Dendritic cell treated with granulocyte-macrophage colony-stimulating factor and Interleukin-4, amounts not matched to agents 40 ng/mL and 50 ng/mL, for 4 days (primary cell): ENCODE measurements around the gene LTB4R2.

Source experiments
- H3K27ac Mint-ChIP-seq: one replicate; pipeline ENCODE4 v1.8.0; 2022; ENCODE audit warnings: mild to moderate bottlenecking, mixed read lengths
- H3K27me3 Mint-ChIP-seq: one replicate; pipeline ENCODE4 v1.8.0; 2022; ENCODE audit warnings: mild to moderate bottlenecking, mixed read lengths
- H3K36me3 Mint-ChIP-seq: one replicate; pipeline ENCODE4 v1.8.0; 2022; ENCODE audit warnings: low read depth, mixed read lengths
- H3K4me1 Mint-ChIP-seq: one replicate; pipeline ENCODE4 v1.8.0; 2022; ENCODE audit warnings: low read depth, mixed read lengths
- H3K4me3 Mint-ChIP-seq: one replicate; pipeline ENCODE4 v1.8.0; 2022; ENCODE audit warnings: mild to moderate bottlenecking, moderate library complexity, mixed read lengths
- H3K9me3 Mint-ChIP-seq: one replicate; pipeline ENCODE4 v1.8.0; 2022; ENCODE audit warnings: mixed read lengths
- intact Hi-C: fragments of 100-400 bp; cut with micrococcal nuclease; formaldehyde crosslinking; loops from one replicate; pipeline ENCODE4 v1.15.0; 2022

Gene LTB4R2

GRCh38 chr14:24282736-24283135, 27.2 kb upstream of the LTB4R2 start:
- Mint-ChIP-seq H3K27ac (peak overlapping the region; percentile 86), H3K4me3 (no peak overlapping the region), H3K4me1 (peaks cover 68% of the 10 kb centered on the region), H3K9me3 (no peaks in the 10 kb centered on the region), H3K36me3 (peaks cover 8% of the 10 kb centered on the region), H3K27me3 (no peaks in the 10 kb centered on the region)
- intact Hi-C loops = no loop called here

- Mint-ChIP-seq H3K4me1 (peaks cover 62% of the 10 kb centered on the region), H3K9me3 (no peaks in the 10 kb centered on the region)
- intact Hi-C loops = no loop called here
Measured at GRCh38 chr14:24283796-24284460, 26.0 kb upstream of the LTB4R2 start.

GRCh38 chr14:24284501-24285035, 25.4 kb upstream of the LTB4R2 start:
- Mint-ChIP-seq H3K27ac (peak overlapping the region; percentile 73), H3K4me1 (peaks cover 56% of the 10 kb centered on the region), H3K27me3 (no peaks in the 10 kb centered on the region), H3K9me3 (no peaks in the 10 kb centered on the region), H3K36me3 (peaks cover 6% of the 10 kb centered on the region), H3K4me3 (no peak overlapping the region)
- intact Hi-C loops = no loop called here

More at GRCh38 chr14:24283796-24284460, 26.0 kb upstream of the LTB4R2 start:
- Mint-ChIP-seq H3K27ac (peak overlapping the region; percentile 73), H3K4me3 (no peak overlapping the region), H3K36me3 (no peaks in the 10 kb centered on the region), H3K27me3 (no peaks in the 10 kb centered on the region)

GRCh38 chr14:24285351-24285750, 24.6 kb upstream of the LTB4R2 start:
- Mint-ChIP-seq H3K27ac (peak overlapping the region; percentile 73), H3K4me3 (no peak overlapping the region), H3K9me3 (no peaks in the 10 kb centered on the region), H3K36me3 (peaks cover 14% of the 10 kb centered on the region), H3K4me1 (peaks cover 48% of the 10 kb centered on the region), H3K27me3 (no peaks in the 10 kb centered on the region)
- intact Hi-C loops = no loop called here

- Mint-ChIP-seq H3K27ac (peak overlapping the region; percentile 23), H3K36me3 (peaks cover 30% of the 10 kb centered on the region), H3K9me3 (no peaks in the 10 kb centered on the region), H3K27me3 (no peaks in the 10 kb centered on the region), H3K4me1 (peaks cover 31% of the 10 kb centered on the region), H3K4me3 (no peak overlapping the region)
- intact Hi-C loops = no loop called here
Measured at GRCh38 chr14:24286996-24287395, 22.9 kb upstream of the LTB4R2 start.

GRCh38 chr14:24289649-24290280, 20.2 kb upstream of the LTB4R2 start:
- no peak overlapping the region for H3K4me3 Mint-ChIP-seq
- H3K27me3 Mint-ChIP-seq = no peaks in the 10 kb centered on the region
- peaks cover 11% of the 10 kb centered on the region for H3K4me1 Mint-ChIP-seq
- no peak overlapping the region for H3K27ac Mint-ChIP-seq
- H3K9me3 Mint-ChIP-seq = no peaks in the 10 kb centered on the region
- intact Hi-C loops = no loop called here
- peaks cover 49% of the 10 kb centered on the region for H3K36me3 Mint-ChIP-seq

- intact Hi-C loops = no loop called here
- peaks cover 59% of the 10 kb centered on the region for H3K36me3 Mint-ChIP-seq
- H3K27me3 Mint-ChIP-seq = no peaks in the 10 kb centered on the region
- H3K9me3 Mint-ChIP-seq = no peaks in the 10 kb centered on the region
- H3K27ac Mint-ChIP-seq = peak overlapping the region; percentile 8
- no peak overlapping the region for H3K4me3 Mint-ChIP-seq
- peaks cover 11% of the 10 kb centered on the region for H3K4me1 Mint-ChIP-seq
Measured at GRCh38 chr14:24290746-24291145, 19.2 kb upstream of the LTB4R2 start.

GRCh38 chr14:24291446-24292117, 18.4 kb upstream of the LTB4R2 start:
- H3K27me3 Mint-ChIP-seq = no peaks in the 10 kb centered on the region
- intact Hi-C loops = no loop called here
- no peak overlapping the region for H3K4me3 Mint-ChIP-seq
- peaks cover 18% of the 10 kb centered on the region for H3K4me1 Mint-ChIP-seq
- H3K9me3 Mint-ChIP-seq = no peaks in the 10 kb centered on the region
- peak overlapping the region; percentile 8 for H3K27ac Mint-ChIP-seq
- peaks cover 67% of the 10 kb centered on the region for H3K36me3 Mint-ChIP-seq

- Mint-ChIP-seq H3K4me1 (peaks cover 24% of the 10 kb centered on the region), H3K4me3 (no peak overlapping the region), H3K27me3 (no peaks in the 10 kb centered on the region), H3K9me3 (no peaks in the 10 kb centered on the region), H3K27ac (no peak overlapping the region), H3K36me3 (peaks cover 70% of the 10 kb centered on the region)
- intact Hi-C loops = no loop called here
Measured at GRCh38 chr14:24292118-24292807, 17.7 kb upstream of the LTB4R2 start.

- no peaks in the 10 kb centered on the region for H3K9me3 Mint-ChIP-seq
- intact Hi-C loops = no loop called here
- no peaks in the 10 kb centered on the region for H3K27me3 Mint-ChIP-seq
- H3K4me1 Mint-ChIP-seq = peaks cover 21% of the 10 kb centered on the region
- no peak overlapping the region for H3K27ac Mint-ChIP-seq
- peaks cover 70% of the 10 kb centered on the region for H3K36me3 Mint-ChIP-seq
- H3K4me3 Mint-ChIP-seq = no peak overlapping the region
Measured at GRCh38 chr14:24293525-24293924, 16.4 kb upstream of the LTB4R2 start.

GRCh38 chr14:24296341-24297157, 13.4 kb upstream of the LTB4R2 start:
- peaks cover 38% of the 10 kb centered on the region for H3K4me1 Mint-ChIP-seq
- H3K27me3 Mint-ChIP-seq = no peaks in the 10 kb centered on the region
- H3K27ac Mint-ChIP-seq = peak overlapping the region; percentile 64
- intact Hi-C loops = loop anchor here (1.0 kb wide), 2 partner anchors 17 to 53 kb away; no protein-coding TSS in a partner anchor
- H3K4me3 Mint-ChIP-seq = no peak overlapping the region
- H3K36me3 Mint-ChIP-seq = peaks cover 72% of the 10 kb centered on the region
- H3K9me3 Mint-ChIP-seq = no peaks in the 10 kb centered on the region

GRCh38 chr14:24297190-24297964, 12.6 kb upstream of the LTB4R2 start:
- H3K36me3 Mint-ChIP-seq = peaks cover 72% of the 10 kb centered on the region
- intact Hi-C loops = loop anchor here (1.0 kb wide), 2 partner anchors 18 to 54 kb away; no protein-coding TSS in a partner anchor
- H3K4me3 Mint-ChIP-seq = peak overlapping the region; percentile 10
- H3K9me3 Mint-ChIP-seq = no peaks in the 10 kb centered on the region
- peak overlapping the region; percentile 64 for H3K27ac Mint-ChIP-seq
- H3K4me1 Mint-ChIP-seq = peaks cover 43% of the 10 kb centered on the region
- H3K27me3 Mint-ChIP-seq = no peaks in the 10 kb centered on the region
